D721Med (cell line): ENCODE measurements around the gene TM4SF18.

Experiments used
- DNase-seq: peaks from one replicate; pipeline ENCODE4 v3.0.0; 2011; ENCODE audit warnings: low spot score; ENCODE audit not compliant: insufficient read length
- FAIRE-seq: peaks from 2 replicates; lab custom pipeline; 2011; peaks lifted over from hg19 to GRCh38; lab: Jason Lieb, UNC
- TF ChIP-seq, protein P1 (sequence below): IDR thresholded peaks from 2 replicates; pipeline ENCODE4 v1.5.1; 2012; ENCODE audit warnings: mild to moderate bottlenecking, control low read depth; ENCODE audit not compliant: insufficient read depth; ENCODE audit errors: missing control alignments

Gene TM4SF18

DNA sequence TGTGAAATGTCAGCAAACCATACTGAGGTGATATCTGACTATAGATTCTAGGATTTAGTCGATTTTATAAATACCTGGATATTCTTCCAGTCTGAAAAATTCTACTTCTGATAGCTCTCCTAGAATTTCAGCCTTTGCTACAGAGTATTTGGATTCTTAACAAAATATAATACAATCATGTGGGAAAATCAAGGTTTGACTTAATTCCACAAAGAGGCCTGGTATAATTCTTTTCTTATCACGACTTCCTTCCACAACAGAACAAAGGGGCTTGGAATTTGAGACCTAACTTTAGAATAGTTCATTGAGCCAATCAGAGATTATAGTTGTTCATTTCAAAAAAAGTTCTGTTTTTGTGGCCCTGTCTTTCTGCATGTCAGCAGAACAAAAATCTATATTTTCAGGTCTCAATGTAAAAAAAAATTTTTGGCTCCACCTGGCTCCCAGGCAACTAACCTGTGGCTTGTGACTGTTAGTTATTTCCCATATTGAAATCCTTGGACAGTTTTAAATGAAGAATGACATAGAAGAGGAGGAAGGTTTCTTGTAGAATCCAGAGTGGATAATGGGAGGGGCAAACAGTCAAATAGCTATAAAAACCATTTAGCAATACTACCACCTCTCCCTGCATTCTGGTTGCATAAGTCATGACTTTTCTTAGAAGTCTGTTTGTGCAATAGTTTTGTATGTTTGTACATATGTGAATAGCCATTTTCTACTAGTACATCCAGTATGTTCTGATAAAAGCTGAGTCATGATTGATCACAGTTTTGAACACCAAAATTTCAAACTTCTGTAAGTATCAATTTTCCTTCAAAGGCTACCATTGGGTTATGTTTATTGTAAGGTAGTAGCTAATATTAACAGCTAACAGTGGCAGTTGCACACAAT lies 40.0 kb upstream of the TM4SF18 start:
- no peak for FAIRE-seq
- TF ChIP-seq, protein P1, sequence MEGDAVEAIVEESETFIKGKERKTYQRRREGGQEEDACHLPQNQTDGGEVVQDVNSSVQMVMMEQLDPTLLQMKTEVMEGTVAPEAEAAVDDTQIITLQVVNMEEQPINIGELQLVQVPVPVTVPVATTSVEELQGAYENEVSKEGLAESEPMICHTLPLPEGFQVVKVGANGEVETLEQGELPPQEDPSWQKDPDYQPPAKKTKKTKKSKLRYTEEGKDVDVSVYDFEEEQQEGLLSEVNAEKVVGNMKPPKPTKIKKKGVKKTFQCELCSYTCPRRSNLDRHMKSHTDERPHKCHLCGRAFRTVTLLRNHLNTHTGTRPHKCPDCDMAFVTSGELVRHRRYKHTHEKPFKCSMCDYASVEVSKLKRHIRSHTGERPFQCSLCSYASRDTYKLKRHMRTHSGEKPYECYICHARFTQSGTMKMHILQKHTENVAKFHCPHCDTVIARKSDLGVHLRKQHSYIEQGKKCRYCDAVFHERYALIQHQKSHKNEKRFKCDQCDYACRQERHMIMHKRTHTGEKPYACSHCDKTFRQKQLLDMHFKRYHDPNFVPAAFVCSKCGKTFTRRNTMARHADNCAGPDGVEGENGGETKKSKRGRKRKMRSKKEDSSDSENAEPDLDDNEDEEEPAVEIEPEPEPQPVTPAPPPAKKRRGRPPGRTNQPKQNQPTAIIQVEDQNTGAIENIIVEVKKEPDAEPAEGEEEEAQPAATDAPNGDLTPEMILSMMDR = no peak
- DNase-seq = no peak

DNA sequence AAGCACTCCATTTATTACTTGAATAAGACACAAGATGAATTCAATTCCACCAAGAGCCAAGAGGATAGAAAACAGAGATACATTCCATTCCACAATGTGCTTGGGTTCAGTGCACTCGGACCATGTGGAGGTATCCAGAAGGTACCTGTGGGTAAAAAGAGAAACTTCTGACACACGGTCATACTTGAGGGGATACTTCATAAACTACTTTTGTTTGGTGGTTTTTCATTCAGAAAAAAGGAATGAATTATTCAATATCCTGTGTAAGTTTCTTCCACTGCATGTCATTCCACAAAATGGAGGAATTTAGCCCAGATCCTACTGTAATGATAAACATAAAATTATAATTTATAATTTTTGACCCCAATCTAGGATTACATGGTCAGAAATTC lies 38.3 kb upstream of the TM4SF18 start:
- TF ChIP-seq, protein P1 = no peak
- no peak for FAIRE-seq
- DNase-seq = no peak

DNA sequence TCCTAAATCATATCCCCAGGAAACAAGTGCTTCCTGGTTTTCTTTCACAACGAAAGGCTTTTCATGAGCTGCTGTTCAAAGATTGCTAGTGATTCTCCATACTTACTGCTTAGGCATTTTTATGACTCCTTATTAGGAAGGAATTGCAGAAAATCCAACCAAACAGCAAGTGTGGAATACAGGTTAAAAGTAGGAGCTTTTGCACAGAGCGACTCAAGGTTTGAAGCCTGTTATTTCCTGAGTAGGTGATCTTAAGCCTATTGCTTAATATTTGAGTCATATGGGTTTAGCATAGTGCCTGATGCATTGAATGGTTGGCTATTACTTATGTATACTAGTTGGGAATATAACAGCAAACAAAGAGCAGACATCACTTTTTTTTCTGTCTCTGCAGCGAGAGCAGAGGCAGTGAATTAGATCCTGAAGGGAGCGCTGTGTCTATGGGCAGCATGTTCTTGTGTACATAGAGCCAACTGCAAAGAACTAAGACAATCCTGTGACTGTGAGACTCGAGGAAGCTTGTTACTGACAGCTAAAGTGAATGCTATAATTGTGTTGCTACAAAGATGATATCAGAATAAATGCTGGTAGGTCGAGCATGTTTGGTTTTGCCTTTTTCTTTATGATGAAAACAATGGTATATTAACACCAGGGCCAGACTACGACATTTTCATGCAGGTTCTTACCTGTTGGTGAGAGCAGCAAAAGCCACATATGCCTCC lies 37.7 kb upstream of the TM4SF18 start:
- DNase-seq (no peak), FAIRE-seq (no peak)
- TF ChIP-seq, protein P1 = no peak

DNA sequence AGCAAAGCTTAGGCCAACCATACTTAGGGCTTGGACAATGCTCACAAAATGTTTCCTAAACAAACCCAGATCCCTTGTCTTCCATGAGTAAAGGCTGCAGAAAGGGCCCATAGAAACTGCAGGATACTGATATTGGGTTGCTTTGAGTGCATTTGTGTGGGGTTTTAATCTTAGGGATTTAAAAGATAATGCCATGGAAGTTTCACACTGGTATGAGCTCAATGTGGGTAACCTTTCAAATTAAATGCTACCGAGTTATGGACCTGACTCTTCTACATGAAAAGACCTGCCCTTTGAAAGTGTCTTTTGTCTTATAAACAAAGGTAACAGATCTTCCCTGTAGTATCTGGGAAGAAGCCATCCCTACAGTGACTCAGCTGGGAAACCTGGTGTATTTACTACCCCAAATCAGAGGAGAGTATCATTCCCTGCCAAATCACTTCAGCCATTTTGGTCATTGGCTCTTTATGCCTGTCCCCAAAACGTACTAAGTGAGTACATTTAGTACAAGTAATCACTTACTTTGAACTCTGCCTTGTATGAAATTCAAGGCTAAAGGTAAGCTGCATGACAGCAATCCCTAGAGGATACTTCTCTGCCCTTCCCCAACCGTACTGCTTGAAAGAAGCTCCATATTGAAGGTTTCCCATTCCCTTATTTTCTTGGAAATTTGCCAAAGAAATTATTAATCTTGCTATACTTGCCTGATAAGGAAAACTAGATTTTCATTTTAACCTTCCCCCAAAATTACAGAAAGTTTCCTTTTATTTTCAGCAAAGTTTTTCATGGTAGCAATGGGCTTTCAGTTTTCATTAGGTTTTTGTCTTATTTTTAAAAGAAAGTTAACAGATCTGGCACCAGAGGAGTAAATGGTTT lies 36.8 kb upstream of the TM4SF18 start:
- TF ChIP-seq, protein P1 = no peak
- DNase-seq = no peak
- FAIRE-seq = no peak

DNA sequence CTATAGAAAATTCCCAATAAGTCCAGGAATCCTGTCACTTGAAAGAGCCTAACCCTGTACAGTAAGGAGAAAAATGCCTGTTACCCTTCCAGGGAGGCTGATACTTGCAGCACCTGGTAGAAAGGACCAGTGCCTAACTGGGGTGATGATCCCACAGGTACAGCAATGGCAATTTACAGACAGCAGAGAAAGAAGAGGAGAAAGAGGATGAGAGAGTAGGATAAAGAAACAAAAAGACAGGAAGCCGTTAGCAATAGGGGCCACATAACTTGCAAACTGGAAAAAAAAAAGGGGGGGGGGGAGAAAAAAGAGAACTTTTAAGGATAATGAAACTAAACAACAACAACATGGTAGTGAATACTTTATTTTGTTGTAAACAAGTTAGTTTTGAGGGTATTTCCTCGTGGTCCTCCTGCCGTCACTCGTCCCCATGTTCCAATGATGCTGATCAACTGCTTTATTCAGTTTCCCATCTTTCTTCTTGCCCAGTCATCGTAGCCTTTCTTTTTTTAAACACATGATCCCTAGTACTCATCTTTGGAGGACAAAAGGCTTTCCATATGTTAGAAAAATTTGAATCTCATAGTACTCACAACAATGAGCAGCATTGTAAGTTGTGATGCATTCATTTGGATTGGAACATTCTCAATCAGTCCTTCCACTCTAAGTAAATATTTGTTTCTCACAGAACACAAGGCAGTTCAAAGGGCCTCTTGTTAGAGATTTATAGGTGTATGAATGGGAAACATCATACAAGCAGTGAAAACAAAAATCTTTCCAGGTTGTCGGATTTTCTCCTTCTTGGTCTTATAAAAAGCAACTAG lies 35.5 kb upstream of the TM4SF18 start:
- TF ChIP-seq, protein P1 = no peak
- DNase-seq = no peak
- no peak for FAIRE-seq

DNA sequence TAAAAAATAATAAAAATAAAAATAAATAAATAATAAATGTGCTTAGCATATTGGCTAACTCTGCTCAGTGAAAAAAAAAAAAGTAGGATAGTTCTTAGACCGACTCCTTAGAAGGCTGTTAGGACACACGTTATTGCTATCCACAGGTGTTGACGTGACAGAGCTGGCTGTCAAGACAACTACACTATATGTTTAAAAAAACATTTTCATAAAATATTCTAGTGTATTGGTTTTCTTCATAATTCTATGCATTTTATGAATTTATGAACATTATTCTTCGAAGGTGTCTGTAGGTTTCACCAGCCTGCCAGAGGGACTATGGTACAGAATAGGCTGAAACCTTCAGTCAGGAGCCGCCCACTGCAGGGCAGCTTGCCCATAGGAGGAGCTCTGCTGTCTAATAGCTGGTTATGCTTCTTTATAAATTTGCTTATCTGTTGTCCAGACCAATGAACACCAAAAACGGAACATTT lies 34.8 kb upstream of the TM4SF18 start:
- DNase-seq (no peak), FAIRE-seq (no peak)
- TF ChIP-seq, protein P1 = no peak
